NCI-H128 (cell line): ENCODE results near the gene CITED4.
"Not testable (repeated sequence)": the region's sequence is repeated elsewhere in the genome, so short reads cannot be mapped to it uniquely, and the experiment has no call there.

ENCODE experiments used
- DNase-seq: peaks from one replicate; lab custom pipeline; 2025; ENCODE audit not compliant: unreplicated experiment; lab: John Stamatoyannopoulos, UW

CITED4 gene, protein sequence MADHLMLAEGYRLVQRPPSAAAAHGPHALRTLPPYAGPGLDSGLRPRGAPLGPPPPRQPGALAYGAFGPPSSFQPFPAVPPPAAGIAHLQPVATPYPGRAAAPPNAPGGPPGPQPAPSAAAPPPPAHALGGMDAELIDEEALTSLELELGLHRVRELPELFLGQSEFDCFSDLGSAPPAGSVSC

DNA sequence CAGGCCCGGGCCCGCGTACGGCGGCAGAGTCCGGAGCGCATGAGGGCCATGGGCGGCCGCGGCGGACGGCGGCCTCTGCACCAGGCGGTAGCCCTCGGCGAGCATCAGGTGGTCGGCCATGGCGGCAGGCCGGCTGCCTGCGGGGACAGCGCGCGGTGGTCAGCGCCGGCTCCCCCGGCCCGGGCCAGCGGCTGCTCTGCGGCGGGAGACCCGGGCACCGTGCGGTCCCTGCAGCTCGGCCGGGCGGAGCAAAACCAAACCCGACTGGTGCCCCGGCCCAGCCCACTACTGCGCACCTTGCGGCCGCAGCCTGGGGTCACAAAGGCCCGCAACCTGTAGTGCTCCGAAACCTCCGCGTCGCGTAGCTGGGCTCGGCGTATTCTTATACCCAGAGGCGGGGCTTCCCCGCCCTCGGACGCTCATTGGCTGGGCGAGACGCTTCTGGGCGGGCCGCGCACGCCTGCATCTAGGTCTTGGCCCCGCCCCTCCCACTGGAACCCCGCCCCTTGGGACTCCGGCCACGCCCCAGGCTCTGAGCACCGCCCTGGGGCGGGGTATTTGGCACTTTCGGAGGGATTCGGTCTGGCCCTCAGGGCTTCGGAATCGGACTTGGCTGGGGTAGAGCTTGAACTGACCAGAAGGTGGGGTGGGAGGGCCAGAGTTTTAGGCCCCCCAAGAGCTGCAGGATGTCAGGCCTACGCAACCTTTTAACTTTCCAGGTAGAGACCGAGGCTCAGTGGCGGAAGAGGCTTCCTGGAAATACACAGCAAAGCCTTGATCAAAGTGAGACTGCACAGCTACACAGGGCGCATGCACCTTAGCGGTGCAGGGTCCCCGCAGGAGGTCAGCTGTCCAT is at the start of gene CITED4:
Gene CITED4, minus strand, starts transcription at position 356 of the 856 bp plus-strand sequence. Its CDS starts 236 bp downstream, at position 120.
- DNase-seq, result peak; percentile 93

DNA sequence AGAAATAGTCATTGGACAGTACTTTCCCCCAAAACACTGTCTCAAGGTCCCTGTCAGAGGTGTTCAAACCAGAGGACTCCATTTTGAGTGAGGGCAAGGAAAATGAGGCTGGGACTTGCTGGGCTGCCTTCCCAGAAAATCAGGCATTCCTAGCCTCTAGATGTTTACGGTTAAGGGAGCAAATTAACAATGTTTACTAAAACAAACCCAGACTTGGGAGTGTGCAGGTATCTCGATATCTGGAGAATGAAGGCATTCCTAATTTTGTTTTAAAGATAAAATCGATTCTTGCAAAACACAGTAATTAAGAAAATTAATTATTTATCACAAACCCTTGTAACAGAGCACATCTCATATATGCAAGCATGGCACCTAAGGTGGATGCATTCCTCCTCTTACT is 48.9 kb upstream of the CITED4 start:
- no peak for DNase-seq

DNA sequence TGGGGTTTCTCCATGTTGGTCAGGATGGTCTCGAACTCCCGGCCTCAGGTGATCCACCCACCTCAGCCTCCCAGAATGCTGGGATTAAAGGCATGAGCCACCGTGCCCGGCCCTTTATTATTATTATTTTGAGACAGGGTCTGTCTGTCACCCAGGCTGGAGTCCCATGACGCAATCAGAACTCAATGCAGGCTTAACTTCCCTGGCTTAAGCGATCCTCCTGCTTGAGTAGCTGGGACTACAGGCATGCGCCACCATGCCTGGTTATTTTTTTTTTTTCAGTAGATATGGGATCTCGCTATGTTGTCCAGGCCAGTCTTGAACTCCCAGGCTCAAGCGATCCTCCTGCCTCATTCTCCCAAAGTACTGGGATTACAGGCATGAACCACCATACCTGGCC is 47.1 kb upstream of the CITED4 start:
- DNase-seq, result no peak

DNA sequence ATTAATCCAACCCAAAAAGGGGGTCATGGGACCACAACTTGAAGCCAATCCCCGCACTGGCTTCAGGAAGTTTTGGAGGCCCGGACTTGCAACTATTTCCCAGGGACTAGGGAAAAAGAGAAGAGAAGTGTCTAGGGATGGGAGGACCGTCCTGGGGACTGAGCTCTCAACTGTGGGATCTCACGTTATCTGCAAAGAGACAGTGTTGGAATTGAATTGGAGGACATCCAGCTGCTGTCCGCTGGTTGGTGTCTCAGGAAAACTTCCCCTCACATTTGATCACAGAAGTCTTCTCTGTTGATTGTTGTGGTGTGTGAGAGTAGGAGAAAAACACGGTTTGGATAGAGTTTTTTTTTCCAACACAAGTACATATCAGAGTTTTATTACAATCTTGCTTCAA is 46.2 kb upstream of the CITED4 start:
- DNase-seq, result no peak

DNA sequence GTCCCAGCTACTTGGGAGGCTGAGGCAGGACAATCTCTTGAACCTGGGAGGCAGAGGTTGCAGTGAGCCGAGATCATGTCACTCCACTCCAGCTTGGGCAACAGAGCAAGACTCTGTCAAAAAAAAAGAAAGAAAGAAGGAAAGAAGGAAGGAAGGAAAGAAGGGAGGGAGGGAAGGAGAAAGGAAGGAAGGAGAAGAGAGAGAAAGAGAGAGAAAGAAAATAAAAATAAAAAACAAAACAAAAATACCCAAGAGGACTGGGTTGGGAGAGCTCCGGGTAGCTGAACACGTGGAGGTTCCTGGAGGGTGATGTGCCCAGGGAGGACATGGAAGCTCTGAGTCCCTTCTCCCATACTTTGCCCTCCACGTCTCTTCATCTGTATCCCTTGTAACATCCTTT is 45.7 kb upstream of the CITED4 start:
- DNase-seq, result no peak

DNA sequence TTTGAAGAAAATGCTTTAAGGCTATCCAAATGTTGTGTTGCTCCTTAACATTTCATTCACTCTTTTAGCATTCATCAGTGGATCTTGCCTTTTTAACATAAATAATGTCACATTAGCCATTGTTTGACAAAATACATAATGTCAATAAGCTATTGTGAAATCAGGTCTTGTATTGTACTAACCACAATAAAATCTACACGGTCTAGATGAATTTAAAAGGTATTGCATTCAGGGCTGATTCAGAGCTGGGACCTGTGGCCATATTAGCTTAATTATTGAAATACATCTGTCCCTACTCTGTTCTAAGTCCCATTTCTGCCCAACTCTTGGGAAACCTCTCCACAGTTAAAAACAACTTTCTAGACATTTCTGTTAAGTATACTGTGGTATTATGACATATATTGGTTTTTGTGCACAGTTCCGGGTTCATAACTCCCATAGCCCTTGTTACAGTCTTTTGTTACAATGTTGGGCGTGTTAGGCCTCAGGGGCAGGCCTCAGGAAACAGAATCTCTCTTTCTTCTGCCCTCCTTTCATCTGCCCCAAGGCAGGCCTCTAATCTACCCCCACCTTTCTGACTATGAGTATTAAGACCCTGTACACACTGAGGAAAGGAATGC is 44.7 kb upstream of the CITED4 start:
- DNase-seq, result no peak

DNA sequence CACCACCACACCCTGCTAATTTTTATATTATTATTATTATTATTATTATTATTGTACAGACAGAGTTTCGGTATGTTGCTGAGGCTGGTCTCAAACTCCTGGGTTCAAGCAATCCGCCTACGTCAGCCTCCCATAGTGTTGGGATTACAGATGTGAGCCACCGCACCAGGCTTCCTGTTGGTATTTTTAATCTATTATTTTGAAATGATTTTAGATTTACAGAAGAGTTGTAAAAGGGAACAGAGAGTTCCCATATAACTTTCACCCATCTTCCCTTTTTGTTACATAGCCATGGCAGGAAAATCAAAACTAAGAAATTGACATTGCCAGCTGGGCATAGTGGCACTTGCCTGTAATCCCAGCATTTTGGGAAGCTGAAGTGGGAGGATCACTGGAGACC is 42.9 kb upstream of the CITED4 start:
- no peak for DNase-seq

DNA sequence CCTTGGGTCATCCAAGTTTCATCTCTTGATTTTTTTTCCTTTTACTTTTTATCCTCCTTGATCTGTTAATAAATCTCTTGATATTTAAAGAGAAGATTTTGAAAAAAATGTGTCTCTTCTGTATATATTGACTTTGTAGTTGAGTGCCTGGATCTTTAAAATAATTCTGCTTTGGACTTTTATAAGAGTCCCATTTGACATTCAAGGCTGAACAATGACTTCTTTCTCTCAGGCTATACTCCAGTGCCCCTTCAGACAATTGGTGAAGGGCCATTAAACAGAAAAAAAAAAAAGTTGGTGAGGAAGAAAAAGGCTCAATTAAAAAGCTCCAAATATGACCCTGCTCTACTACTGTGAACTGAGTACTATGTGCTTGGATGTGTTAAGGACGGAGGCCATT is 40.9 kb upstream of the CITED4 start:
- no peak for DNase-seq

DNA sequence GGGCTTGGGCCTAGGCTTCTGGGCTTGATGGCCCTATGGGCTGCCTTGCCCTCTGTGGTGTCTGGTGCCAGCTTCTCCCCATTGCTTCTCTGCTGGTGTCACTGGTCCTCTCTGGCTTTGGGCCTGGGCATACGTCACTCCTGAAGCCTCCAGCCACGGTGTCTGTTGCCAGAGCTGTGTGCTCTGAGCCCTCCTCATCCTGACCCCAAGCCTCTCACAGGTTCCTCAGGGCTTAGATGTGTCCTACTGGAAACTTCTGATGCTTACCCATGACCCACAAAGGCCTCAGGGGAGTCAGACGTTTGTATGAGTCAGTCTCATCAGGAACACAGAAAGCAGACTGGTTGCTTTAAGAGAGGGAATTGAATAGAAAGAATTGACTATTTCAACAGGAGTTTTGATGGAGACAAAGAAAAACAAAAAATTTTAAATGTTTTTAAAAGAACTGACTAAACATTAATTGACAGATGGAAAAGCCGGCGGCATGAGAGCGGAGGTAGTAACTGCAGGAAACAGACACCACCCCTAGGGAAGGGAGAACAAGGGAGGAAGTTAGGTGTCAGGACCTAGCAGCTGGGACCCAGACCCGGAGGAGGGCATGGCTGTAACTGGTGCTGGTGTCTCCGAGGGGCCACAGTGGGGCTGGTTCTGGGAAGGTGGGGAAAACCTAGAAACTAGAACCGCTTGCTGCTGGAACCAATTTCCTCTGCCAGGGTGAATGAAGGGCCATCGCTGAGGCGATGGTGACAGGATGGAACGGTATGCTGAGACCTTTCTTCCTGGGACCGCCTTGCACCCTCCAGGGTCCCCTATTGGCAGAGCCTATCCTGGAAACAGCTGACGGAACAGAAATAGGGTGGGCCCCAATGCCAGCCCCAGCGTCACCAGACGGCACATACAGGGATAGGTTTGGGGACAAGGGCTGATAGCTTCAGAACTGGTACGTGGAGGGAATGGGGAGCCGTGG is 40.0 kb upstream of the CITED4 start:
- no peak for DNase-seq

DNA sequence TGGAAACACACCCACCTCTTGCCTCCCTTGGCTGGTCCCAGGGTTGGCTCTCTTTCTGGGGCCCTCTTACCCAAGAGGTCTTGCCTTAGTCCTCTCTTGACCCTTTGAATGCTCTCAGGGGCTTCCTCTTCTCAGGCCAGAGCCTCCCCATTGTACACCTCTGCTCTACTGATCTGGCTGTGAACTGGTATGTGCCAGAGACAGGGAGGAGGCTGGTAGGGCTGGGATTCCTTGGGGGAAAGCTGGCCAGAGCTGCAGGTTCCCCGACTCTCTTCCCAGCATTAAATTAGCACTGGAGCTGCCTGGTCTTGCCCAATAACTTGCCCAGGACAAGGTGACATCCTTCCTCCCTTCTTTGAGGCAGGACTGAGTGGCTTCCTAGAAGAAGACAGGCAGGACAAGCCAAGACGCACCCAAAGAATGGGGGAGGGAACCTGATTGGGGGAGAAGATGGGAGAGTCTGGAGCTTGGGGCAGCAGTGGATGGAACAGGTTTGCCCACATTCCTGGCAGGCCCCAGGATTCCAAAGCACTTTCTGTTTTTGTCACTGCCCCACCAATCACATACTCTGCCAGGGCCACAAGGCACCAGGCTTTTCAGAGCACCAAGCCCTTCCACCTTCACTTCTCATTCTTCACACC is 37.2 kb upstream of the CITED4 start:
- DNase-seq, result no peak

DNA sequence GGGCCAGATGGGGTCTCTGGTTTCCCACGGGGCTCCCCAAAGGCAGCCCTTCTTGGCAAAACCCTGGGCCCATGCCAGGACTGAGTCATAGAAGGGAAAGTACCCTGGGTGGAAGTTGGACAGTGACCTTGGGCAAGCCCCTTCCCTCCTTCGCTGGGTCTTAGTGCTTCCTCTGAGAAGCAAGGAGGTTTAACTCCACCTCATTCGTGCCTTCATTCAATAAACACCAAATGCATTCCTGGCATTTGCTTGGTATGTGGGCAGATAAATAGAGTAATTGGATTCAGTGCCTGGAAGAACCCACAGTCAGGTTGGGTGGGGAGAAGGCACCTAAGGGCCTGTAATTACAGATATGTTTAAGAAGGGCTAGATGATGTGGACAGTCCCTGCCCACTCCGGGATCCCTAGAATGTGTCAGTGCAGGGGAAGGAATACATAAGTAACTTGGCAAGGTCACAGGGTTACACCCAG is 36.3 kb upstream of the CITED4 start:
- no peak for DNase-seq

DNA sequence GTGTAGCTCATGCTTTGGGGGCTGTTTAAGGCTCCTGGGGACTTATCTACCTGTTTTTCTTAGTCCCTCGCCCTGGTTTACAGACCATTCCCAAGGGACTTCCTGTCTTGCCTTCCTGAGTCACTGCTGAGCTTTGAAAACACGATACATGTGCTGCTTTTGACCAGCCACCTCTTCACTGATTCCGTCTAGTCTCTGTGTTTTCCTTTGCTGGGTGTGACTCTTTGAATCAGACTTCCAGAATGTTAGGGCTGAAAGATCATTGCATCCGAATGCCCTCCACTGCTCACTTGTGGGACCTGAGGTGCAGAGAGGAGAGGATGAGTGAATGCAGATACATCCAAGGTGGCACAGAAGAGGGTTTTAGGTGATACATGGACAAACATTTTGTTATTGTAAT is 35.4 kb upstream of the CITED4 start:
- no peak for DNase-seq

DNA sequence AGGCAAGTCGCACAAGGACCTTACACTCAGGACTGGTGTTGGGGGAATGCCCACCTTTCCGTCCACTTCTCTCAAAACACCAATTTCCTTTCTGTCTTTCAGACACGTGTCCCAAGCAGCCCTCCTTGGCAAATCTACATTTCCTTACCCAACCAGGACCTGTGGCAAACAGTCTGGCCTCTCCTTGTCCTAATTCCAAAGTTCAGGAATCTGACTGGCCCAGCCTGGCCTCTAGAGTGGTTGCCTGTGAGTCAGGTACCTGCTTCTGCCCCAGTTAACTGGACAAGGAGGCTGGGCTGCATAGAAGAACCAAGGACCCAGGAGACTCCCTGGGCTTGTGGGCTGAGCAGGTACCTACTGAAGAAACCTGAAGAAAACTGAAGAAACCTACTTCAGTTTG is 34.3 kb upstream of the CITED4 start:
- DNase-seq, result no peak

DNA sequence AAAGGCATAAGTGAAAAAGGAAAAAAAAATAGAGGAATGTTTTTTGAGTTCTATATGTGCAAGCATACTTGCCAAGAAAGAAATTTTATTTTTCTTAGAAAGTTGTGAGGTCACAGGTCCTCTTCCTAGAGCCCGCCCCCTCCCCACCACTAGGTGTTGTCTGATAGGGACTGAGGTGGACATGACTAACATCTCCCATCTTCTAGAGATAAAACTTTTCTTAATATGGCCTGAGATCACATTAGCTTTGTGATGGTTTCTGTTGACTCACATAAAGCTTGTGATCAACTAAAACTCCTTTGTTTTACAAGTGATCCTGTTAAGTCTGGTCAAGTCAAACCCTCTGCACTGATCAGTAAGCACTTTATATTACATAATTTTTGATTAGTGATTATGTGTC is 33.4 kb upstream of the CITED4 start:
- DNase-seq, result no peak

DNA sequence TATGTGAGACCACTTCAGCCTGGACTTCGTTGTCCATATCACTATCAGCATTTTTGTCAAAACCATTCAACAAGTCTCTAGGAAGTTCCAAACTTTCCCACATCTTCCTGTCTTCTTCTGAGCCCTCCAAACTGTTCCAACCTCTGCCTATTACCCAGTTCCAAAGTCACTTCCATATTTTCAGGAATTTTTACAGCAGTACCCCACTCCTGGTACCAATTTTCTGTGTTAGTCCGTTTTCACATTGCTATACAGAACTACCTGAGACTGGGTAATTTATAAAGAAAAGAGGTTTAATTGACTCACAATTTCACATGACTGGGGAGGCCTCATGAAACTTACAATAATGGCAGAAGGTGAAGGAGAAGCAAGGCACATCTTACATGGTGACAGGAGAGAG is 32.7 kb upstream of the CITED4 start:
- DNase-seq, result not testable (repeated sequence)

DNA sequence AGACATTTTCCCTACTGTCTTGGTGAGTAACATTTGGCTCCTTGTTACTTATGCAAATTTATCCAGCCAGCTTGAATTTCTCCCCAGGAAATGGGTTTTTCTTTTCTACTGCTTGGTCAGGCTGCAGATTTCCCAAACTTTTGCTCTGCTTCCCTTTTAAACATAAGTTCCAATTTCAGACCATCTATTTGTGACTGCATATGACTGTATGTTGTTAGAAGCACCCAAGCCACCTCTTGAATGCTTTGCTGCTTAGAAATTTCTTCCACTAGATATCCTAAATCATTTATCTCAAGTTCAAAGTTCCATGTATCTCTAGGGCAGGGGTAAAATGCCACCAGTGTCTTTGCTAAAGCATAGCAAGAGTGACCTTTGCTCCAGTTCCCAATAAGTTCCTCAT is 32.3 kb upstream of the CITED4 start:
- no peak for DNase-seq

DNA sequence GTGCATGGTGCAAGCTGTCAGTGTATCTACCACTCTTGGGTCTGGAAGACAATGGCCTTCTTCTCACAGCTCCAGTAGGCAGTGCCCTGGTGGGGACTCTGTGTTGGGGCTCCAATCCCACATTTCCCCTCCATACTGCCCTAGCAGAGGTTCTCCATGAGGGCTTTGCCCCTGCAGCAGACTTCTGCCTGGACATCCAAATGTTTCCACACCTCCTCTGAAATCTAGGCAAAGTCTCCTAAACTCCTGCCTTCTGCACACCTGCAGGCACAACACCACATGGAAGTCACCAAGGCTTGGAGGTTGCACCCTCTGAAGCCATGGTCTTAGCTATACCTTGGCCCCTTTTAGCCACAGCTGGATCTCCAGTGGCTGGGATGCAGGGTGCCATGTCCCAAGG is 31.8 kb upstream of the CITED4 start:
- DNase-seq, result no peak

DNA sequence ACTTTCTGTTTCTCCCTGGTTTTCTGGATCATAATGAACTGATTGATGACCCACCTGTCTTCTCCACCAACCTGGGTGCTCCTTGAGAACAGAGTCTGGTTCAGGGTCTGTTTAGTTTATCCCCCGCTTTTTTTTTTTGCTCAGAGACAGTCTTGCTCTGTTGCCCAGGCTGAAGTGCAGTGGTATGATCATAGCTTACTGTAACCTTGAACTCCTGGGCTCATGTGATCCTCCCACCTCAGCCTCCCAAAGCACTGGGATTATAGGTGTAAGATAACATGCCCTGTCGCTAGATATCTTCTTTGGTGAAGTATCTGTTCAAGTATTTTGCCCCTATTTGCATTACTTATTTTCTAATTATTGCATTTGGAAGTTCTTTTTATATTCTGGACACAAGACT is 30.2 kb upstream of the CITED4 start:
- DNase-seq, result no peak

DNA sequence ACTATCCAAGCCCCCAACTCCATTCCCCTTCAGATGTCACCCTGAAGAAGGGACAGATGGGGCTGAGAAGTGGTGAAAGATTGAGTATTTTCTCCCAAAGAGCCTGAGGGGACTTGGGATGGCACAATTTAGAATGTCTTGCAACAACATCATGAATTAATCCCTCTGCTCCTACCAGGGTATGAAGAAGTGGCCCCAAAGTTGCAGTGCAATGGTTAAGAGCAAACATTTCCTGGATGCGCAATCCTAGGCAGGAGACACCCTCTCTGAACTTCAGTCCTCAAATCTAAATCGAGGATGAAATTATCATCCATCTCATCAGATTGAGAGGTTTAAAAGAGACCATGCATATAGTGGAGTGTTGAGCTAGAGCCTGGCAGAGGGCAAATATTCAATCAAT is 28.6 kb upstream of the CITED4 start:
- no peak for DNase-seq

DNA sequence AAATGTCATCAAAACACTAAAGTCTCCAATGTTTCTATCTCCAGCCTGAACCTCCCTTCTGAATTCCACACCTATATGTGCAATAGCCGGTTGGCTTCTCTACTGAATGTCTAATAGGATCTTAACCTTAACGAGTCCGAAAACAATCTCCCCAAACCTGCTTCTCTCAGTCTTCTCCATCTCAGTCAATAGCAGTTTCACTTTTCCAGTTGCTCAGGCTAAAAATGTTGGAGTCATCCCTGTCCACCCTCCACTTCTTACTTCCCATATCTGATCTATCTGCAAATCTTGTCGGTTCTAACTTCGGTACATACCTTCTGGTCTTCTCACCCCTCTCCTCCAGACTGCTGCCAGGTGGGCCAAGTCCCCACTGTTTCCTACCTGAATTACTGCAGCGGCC is 25.5 kb upstream of the CITED4 start:
- no peak for DNase-seq

DNA sequence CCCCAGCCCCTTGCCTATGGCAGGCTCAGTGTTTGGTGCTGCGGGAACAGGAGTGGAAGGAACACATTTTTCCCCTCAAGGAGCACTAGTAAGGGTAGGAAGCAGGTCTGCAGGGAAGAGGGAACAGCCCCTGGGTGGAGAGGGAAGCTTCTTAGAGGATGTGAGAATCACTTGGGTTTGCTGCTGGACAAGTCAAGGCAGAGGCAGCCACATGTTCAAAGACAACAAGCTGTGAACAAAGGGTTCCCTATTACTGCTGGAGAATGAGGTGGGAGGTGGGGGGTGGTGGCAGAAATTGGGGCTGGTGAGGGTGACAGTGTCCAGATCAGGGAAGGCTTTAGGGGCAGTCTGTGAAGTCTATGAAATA is 24.8 kb upstream of the CITED4 start:
- DNase-seq, result no peak
